NCI-H187 treated with DMSO at 0.1 percent for 48 hours (cell line): ENCODE measurements around the gene TNFSF4.
"Not testable (repeated sequence)": the region's sequence is repeated elsewhere in the genome, so short reads cannot be mapped to it uniquely, and the experiment has no call there.

Source experiments
- DNase-seq: peaks from one replicate; lab custom pipeline; 2025; lab: John Stamatoyannopoulos, UW

Gene TNFSF4

GRCh38 chr1:173164178-173164577 is 43.0 kb downstream of the TNFSF4 start:
- DNase-seq: no peak

- no peak for DNase-seq
These were observed 43.9 kb downstream of the TNFSF4 start for GRCh38 chr1:173163222-173163621.

- DNase-seq: no peak
These were observed 44.5 kb downstream of the TNFSF4 start for GRCh38 chr1:173162601-173163000.

GRCh38 chr1:173161510-173162221 is 45.5 kb downstream of the TNFSF4 start:
- no peak for DNase-seq

- not testable (repeated sequence) for DNase-seq
These were observed 53.2 kb downstream of the TNFSF4 start for GRCh38 chr1:173153964-173154363.

GRCh38 chr1:173153503-173153902 is 53.6 kb downstream of the TNFSF4 start:
- no peak for DNase-seq

- no peak for DNase-seq
These were observed 54.5 kb downstream of the TNFSF4 start for GRCh38 chr1:173152598-173152997.

- DNase-seq: no peak
These were observed 56.3 kb downstream of the TNFSF4 start for GRCh38 chr1:173150795-173151194.

GRCh38 chr1:173149887-173150286 is 57.2 kb downstream of the TNFSF4 start:
- no peak for DNase-seq

- DNase-seq: no peak
These were observed 58.2 kb downstream of the TNFSF4 start for GRCh38 chr1:173148971-173149370.

- no peak for DNase-seq
These were observed 58.6 kb downstream of the TNFSF4 start for GRCh38 chr1:173148545-173148944.

GRCh38 chr1:173140733-173141132 is 66.4 kb downstream of the TNFSF4 start:
- DNase-seq: no peak

- no peak for DNase-seq
These were observed 67.4 kb downstream of the TNFSF4 start for GRCh38 chr1:173139706-173140105.

GRCh38 chr1:173137107-173137706 is 69.9 kb downstream of the TNFSF4 start:
- DNase-seq: no peak

GRCh38 chr1:173134800-173135199 is 72.3 kb downstream of the TNFSF4 start:
- DNase-seq: no peak

GRCh38 chr1:173134029-173134428 is 73.1 kb downstream of the TNFSF4 start:
- no peak for DNase-seq
